Astrocyte (in vitro differentiated cells and primary cell): ENCODE measurements around the gene AFF3.

Experiments
- CTCF ChIP-seq: IDR thresholded peaks from 2 replicates; pipeline ENCODE4 v1.5.1; 2011; ENCODE audit warnings: low read depth, mild to moderate bottlenecking, inconsistent platforms, low read length, moderate library complexity; ENCODE audit not compliant: insufficient read depth
- EZH2 ChIP-seq: IDR thresholded peaks from 2 replicates; pipeline ENCODE4 v1.6.1; 2012; ENCODE audit warnings: mild to moderate bottlenecking, low read length, inconsistent platforms; ENCODE audit not compliant: insufficient read depth

GRCh38 chr2:99602476-99602875 is 539.9 kb downstream of the AFF3 start:
- TF ChIP-seq CTCF (no peak), EZH2 (no peak)
